GM21447 (cell line): ENCODE results near the gene ZNF557.
"Not testable (repeated sequence)": the region's sequence is repeated elsewhere in the genome, so short reads cannot be mapped to it uniquely, and the experiment has no call there.

Experiments
- ATAC-seq: cut with Tn5 transposase; IDR thresholded peaks from one replicate; pipeline ENCODE4 v1.9.1; 2021; ENCODE audit not compliant: unreplicated experiment

The ZNF557 gene

GRCh38 chr19:7069042-7069903, at the start of gene ZNF557:
Gene ZNF557, plus strand, starts transcription at chr19:7069703. Its CDS starts 5,372 bp downstream, at chr19:7075075.
- ATAC-seq = peak; percentile 92

- not testable (repeated sequence) for ATAC-seq
Observed at GRCh38 chr19:7021331-7021730, 48.2 kb upstream of the ZNF557 start, which contains the start of gene MBD3L2B. Gene MBD3L2B, minus strand, starts transcription at chr19:7021431. Its CDS starts 34 bp downstream, at chr19:7021397.

GRCh38 chr19:7028790-7029189, 40.7 kb upstream of the ZNF557 start:
- ATAC-seq = not testable (repeated sequence)

GRCh38 chr19:7030278-7030677, 39.2 kb upstream of the ZNF557 start, which contains the start of gene MBD3L5:
Gene MBD3L5, plus strand, starts transcription at chr19:7030578. Its CDS starts 34 bp downstream, at chr19:7030612.
- ATAC-seq = not testable (repeated sequence)

- ATAC-seq = not testable (repeated sequence)
Observed at GRCh38 chr19:7040079-7040478, 29.4 kb upstream of the ZNF557 start, which contains the start of gene MBD3L4. Gene MBD3L4, minus strand, starts transcription at chr19:7040179. Its CDS starts 35 bp downstream, at chr19:7040144.

GRCh38 chr19:7041563-7041962, 27.9 kb upstream of the ZNF557 start:
- ATAC-seq = not testable (repeated sequence)

- not testable (repeated sequence) for ATAC-seq
Observed at GRCh38 chr19:7049021-7049420, 20.5 kb upstream of the ZNF557 start, which contains the start of gene MBD3L2. Gene MBD3L2, plus strand, starts transcription at chr19:7049321. Its CDS starts 53 bp downstream, at chr19:7049374.

- ATAC-seq = not testable (repeated sequence)
Observed at GRCh38 chr19:7051421-7051820, 18.1 kb upstream of the ZNF557 start.

GRCh38 chr19:7052896-7053295, 16.6 kb upstream of the ZNF557 start:
- not testable (repeated sequence) for ATAC-seq

- ATAC-seq = not testable (repeated sequence)
Observed at GRCh38 chr19:7054635-7055368, 14.7 kb upstream of the ZNF557 start.

GRCh38 chr19:7055679-7056078, 13.8 kb upstream of the ZNF557 start:
- ATAC-seq = not testable (repeated sequence)

GRCh38 chr19:7056371-7056770, 13.1 kb upstream of the ZNF557 start:
- not testable (repeated sequence) for ATAC-seq

- not testable (repeated sequence) for ATAC-seq
Observed at GRCh38 chr19:7058576-7058975, 10.9 kb upstream of the ZNF557 start, which contains the start of gene MBD3L3. Gene MBD3L3, minus strand, starts transcription at chr19:7058676. Its CDS starts 71 bp downstream, at chr19:7058605.

- not testable (repeated sequence) for ATAC-seq
Observed at GRCh38 chr19:7059977-7060376, 9.5 kb upstream of the ZNF557 start.

GRCh38 chr19:7063339-7063738, 6.2 kb upstream of the ZNF557 start:
- no peak for ATAC-seq

- no peak for ATAC-seq
Observed at GRCh38 chr19:7063764-7064418, 5.6 kb upstream of the ZNF557 start.

- ATAC-seq = not testable (repeated sequence)
Observed at GRCh38 chr19:7067122-7067521, 2.4 kb upstream of the ZNF557 start.

GRCh38 chr19:7067716-7068115, 1.8 kb upstream of the ZNF557 start:
- ATAC-seq = no peak

GRCh38 chr19:7068599-7068998, 904 bp upstream of the ZNF557 start:
- ATAC-seq = no peak

GRCh38 chr19:7069904-7070226, 362 bp downstream of the ZNF557 start:
- peak; percentile 10 for ATAC-seq

- no peak for ATAC-seq
Observed at GRCh38 chr19:7072541-7072940, 3.0 kb downstream of the ZNF557 start.
